Stomach (tissue), 4 donors: ENCODE results near the gene PFKFB1.

Experiments
- CTCF ChIP-seq, 7 experiments: fragments of 450-650 bp in 4 of 7; fragments of 200-600 bp in 3 of 7; sonication (generic) in 3 of 7; IDR thresholded peaks; one replicate each; pipeline ENCODE4 v1.5.1; 2016 to 2019; ENCODE audit warnings: antibody characterized with exemption in 7 of 7, control low read depth in 2 of 7, mild to moderate bottlenecking in 1 of 7
- EP300 ChIP-seq: sonication (generic); formaldehyde crosslinking; IDR thresholded peaks from one replicate; pipeline ENCODE4 v1.6.1; 2017; ENCODE audit warnings: antibody characterized with exemption
- POLR2A ChIP-seq, 4 donors: fragments of 450-650 bp; IDR thresholded peaks; one replicate each; pipeline ENCODE4 v1.6.1; 2016; ENCODE audit warnings: antibody characterized with exemption in 4 of 4, control low read depth in 2 of 4, mild to moderate bottlenecking in 1 of 4, moderate library complexity in 1 of 4
- POLR2AphosphoS5 ChIP-seq, 3 donors: sonication (generic); formaldehyde crosslinking; IDR thresholded peaks; one replicate each; pipeline ENCODE4 v1.6.1; 2016; ENCODE audit warnings: antibody characterized with exemption in 3 of 3

DNA sequence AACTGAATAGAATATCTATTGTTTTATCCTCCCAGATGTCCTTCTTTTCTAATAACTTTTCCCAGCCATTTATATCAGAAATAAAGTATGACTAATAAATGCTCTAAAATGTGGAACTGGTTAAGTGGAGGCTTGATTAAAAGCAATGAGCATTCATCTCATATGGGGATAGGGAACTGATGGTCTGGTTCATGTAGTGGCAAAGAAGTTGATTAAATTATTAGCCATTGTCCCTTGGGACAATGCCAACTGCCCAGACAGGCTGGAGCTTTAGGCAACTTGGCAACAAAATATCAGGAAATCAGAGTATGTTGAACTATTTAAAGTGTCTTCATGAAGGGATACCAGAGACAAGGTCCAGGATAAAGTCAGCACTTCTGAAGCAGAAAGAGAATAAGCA lies 49.2 kb downstream of the PFKFB1 start:
- TF ChIP-seq CTCF (IDR thresholded peaks at IDR 0.05) (no peak), POLR2AphosphoS5 (IDR thresholded peaks at IDR 0.05) (no peak), POLR2A (IDR thresholded peaks at IDR 0.05) (no peak), EP300 (no peak)
